GM19023 (cell line): ENCODE results near the gene TMEM19.

Source experiments
- ATAC-seq: cut with Tn5 transposase; IDR thresholded peaks from one replicate; pipeline ENCODE4 v1.9.1; 2021; ENCODE audit warnings: mild to moderate bottlenecking, moderate library complexity; ENCODE audit not compliant: unreplicated experiment

TMEM19 gene

GRCh38 chr12:71685914-71686657 lies at the start of gene TMEM19:
TMEM19 (plus strand) TSS chr12:71686082; CDS start chr12:71686681, 599 bp downstream.
- peak; percentile 92 for ATAC-seq

DNA sequence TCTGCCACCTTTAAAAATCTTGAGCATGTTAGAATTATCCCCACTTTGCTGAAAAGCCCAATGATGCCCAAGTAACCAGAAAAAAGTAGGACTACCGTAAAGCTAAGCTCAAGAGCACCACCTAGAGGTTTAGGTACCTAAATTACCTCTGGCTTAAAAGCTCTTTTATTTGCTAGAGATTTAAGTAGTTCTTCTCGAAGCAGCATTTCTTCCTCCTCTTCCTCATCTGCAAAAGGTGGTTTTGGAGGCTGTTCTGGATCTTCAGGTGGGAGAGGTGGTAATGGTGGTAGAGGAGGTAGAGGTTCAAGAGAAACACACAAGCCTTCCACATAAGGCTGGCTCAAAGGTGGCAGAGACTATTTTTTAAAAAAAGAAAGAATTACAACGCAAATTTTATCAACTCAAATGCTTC lies 49.2 kb upstream of the TMEM19 start:
- ATAC-seq = peak; percentile 47

DNA sequence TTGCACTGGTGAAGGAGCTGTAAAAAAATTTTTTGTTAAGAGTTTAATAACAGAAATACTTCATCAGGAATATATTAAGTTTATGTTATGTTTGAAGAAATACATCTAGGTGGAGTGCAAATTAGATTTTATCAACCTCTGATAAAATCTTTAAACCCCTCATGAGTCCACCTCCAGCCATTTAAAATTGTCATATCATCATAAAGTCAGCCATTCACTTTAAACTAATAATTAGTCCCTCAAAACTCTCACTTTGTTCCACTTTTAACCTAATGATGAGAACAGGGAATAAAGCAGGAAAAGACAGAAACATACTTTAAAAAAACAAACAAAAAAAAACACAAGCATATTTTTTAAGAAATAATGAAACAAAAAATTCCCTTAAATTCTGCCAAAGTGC lies 47.4 kb upstream of the TMEM19 start:
- ATAC-seq = no peak

DNA sequence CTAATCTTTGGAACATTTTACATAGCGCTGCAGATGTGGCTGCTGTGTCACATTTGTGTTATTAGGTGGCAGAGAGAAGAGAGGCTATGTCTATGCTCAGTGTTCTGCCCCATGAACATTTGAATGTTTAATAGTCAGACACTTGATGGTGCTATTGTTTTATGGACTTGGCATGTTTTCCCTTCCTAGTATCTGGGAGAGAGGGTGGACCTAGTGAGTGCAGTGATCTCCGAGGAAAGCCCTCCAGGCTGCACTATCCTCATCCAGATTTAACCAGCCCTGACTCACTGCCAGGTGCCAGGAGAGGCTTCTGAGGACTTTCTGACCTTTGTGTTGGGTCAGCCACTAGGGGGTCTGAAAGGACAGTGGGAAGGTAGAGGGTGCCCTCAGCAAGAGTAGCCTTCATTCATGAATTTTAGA lies 46.5 kb upstream of the TMEM19 start:
- ATAC-seq = no peak

GRCh38 chr12:71640316-71640715 lies 45.6 kb upstream of the TMEM19 start:
- no peak for ATAC-seq

DNA sequence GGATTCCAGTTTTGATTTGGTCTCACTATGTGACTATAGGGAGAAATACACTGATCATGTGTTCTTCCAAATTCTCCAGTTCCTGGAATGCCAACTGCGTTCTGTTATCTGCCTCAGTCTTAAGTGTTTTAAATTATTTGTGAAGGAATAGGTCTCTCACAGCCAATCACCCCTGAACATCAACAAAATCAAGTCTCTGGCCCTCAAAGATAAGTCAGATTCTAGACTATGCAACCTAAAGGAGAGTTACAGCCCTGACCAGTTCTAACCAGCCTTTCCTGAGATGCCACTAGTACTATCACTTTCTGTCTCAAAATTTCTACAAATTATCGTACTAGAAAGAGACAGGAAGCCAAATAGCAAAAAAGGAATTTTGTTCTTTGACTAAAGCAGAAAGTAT lies 44.5 kb upstream of the TMEM19 start:
- ATAC-seq = no peak

DNA sequence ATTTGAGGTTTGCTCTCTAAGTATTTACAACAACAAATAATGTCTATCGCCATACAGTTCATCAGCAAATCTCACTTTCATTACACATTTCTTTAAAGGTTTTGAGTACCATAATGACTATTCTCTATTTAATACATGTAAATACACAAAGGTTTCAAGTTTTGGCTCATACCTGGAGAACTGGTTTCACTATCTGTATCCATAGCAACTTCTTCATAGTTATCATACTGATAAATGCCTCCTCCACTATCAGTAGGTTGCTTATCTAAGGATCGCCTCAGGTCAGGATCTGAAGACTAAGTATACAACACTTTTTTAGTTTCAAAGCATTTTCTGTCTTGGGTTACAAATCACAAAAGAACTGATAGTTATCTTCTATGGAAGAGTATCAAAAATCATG lies 43.6 kb upstream of the TMEM19 start:
- no peak for ATAC-seq

DNA sequence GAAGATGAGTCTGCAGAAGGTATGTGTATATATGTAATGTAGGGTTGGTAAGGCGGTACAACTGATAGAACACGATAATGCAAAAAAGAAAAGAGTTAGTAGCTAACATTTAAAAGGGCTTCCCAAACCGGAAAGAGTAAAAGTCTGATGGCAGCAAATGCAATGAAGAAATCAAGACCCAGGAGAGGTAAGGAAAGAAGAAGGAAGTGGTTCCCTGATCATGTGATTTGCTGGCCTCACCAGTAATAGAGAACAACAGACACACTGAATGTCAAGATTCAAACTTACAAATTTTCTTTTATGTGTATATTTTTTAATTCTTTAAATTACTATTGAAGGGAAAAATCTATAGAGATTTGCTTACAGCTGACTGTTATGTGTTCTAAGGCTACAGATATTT lies 40.6 kb upstream of the TMEM19 start:
- no peak for ATAC-seq

GRCh38 chr12:71646512-71646911 lies 39.4 kb upstream of the TMEM19 start:
- no peak for ATAC-seq

DNA sequence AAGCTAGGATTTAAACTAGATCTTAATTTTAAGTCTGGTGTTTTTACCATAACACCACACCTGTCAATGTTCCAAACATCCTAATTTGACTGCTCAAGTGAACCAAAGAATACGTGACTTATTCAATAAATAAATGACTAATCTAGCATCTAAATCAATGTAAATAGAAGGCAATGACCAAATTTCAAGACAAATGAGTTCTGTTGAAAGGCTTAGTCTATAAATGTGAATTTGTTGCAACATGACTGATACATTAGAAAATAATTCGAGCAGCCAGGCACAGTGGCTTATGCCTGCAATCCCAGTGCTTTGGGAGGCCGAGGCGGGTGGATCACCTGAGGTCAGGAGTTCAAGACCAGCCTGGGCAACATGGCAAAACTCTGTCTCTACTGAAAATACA lies 37.3 kb upstream of the TMEM19 start:
- ATAC-seq = no peak

GRCh38 chr12:71649401-71649800 lies 36.5 kb upstream of the TMEM19 start:
- no peak for ATAC-seq

GRCh38 chr12:71652656-71653055 lies 33.2 kb upstream of the TMEM19 start:
- no peak for ATAC-seq

DNA sequence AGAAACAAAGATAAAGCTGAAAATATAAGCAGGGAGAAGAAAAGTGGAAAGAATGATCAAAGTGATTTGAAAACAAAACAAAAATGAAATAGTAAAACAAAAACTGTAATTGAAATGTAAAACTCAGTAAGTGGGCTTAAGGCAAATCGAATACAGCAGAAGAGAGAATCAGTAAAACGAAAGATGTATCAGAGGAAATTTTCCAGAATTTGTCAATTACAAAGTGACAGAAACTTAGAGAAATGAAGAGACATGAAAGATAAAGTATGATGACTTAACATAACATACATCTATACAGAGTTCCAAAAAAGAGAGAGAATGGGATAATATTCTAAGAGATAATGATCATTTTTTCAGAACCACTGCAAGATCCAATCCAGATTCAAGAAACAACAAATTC lies 32.7 kb upstream of the TMEM19 start:
- ATAC-seq = no peak

DNA sequence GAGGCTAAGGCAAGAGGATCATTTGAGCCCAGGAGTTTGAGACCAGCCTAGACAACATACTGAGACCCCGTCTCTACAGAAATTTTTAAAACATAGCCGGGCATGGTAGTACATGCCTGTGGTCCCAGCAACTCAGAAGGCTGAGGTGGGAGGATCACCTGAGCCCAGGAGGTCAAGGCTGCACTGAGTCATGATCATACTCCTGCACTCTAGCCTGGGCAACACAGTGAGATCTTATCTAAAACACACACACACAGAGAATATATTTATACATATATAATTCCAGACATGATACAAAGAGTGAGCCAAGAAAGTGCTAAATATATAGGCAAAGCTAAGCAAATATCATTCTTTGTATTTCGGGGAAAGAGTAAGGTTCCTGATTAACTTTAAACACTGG lies 31.7 kb upstream of the TMEM19 start:
- ATAC-seq = no peak

DNA sequence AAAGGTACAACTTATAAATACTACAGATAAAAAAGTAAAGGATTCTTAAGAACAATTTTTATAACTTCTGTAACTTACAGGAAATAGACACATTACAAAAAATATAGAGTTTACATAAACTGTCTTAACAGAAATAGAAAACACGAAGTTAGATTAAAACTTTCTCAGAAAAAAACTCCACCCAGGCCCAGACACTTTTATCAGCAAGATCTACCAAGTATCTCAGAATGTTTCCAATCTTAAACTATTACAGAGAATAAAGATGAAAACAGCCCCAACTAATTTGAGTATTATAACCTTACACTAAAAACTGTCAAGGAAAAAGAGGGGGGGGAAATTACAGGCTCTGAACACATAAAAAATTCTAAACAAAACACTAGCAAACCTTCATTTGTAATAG lies 30.4 kb upstream of the TMEM19 start:
- ATAC-seq = no peak

DNA sequence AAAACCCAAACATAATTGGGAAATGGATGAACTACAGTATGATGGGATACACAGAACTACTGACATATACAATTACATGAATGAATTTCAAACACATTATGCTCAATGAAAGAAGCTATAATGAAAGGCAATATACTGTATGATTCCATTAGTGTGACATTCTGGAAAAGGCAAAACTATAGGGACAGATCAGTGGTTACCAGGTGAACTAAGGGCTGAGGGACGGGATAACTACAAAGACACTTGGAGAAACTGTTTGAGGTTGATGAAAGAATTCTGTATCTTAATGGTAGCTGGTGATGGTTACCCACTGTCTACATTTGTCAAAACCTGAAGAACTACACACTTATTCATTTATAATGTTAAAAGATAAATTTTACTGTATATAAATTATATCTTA lies 30.0 kb upstream of the TMEM19 start:
- no peak for ATAC-seq

GRCh38 chr12:71656740-71657139 lies 29.1 kb upstream of the TMEM19 start:
- ATAC-seq = no peak

DNA sequence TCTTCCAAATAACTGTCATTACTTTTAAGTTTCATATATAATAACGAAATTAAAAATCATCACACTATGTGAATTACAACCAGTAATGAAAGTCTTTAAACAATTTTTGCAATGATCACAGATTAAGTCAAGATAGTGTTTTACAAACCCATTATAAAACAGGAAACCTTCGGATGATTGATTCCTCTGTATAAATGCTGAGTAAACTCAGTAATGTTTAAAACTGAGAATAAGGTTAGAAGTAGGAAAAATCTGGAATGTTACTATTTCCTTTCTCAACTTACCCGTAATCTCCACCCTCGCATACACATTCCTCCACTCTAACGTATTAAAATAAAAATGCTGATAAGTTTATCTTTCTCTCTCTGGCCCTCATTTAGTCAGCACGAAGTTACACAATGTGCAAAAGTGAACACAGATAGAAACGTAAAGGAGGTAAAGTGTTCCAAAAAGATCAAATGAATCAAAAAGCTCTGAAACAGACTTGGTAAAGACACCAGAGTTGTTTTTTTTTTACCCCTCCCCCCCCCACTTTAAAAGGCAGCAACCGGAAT lies 23.8 kb upstream of the TMEM19 start:
- ATAC-seq = no peak

GRCh38 chr12:71662849-71663560 lies 22.9 kb upstream of the TMEM19 start:
- ATAC-seq = peak; percentile 29

GRCh38 chr12:71663561-71664410 lies 22.1 kb upstream of the TMEM19 start, which contains the start of the genes THAP2 and ZFC3H1:
THAP2 (plus strand) TSS chr12:71664301; CDS start chr12:71664510, 209 bp downstream.
ZFC3H1 (minus strand) TSS chr12:71663848; CDS start chr12:71663610, 238 bp downstream.
- peak; percentile 87 for ATAC-seq
